GM19455 (cell line): Measurements from ENCODE around the gene ISM2.
"Not testable (repeated sequence)": the region's sequence is repeated elsewhere in the genome, so short reads cannot be mapped to it uniquely, and the experiment has no call there.

Source experiments
- ATAC-seq: cut with Tn5 transposase; IDR thresholded peaks from one replicate; pipeline ENCODE4 v1.9.1; 2021; ENCODE audit not compliant: unreplicated experiment

ISM2 gene

GRCh38 chr14:77498120-77498979 is at the start of gene ISM2:
Gene ISM2, minus strand, starts transcription at chr14:77498816. Its CDS starts 23 bp downstream, at chr14:77498793.
- peak; percentile 75 for ATAC-seq

GRCh38 chr14:77547512-77548180 is 49.0 kb upstream of the ISM2 start:
- no peak for ATAC-seq

- not testable (repeated sequence) for ATAC-seq
Measured at GRCh38 chr14:77545171-77545570, 46.6 kb upstream of the ISM2 start.

GRCh38 chr14:77544571-77544970 is 46.0 kb upstream of the ISM2 start:
- ATAC-seq, result no peak

- no peak for ATAC-seq
Measured at GRCh38 chr14:77543637-77544334, 45.2 kb upstream of the ISM2 start.

GRCh38 chr14:77543240-77543551 is 44.6 kb upstream of the ISM2 start:
- no peak for ATAC-seq

GRCh38 chr14:77542421-77543239 is 44.0 kb upstream of the ISM2 start:
- ATAC-seq, result no peak

- peak; percentile 57 for ATAC-seq
Measured at GRCh38 chr14:77541905-77542304, 43.3 kb upstream of the ISM2 start.

GRCh38 chr14:77536951-77537350 is 38.3 kb upstream of the ISM2 start:
- not testable (repeated sequence) for ATAC-seq

GRCh38 chr14:77531071-77531470 is 32.5 kb upstream of the ISM2 start:
- no peak for ATAC-seq

GRCh38 chr14:77529963-77530362 is 31.3 kb upstream of the ISM2 start:
- no peak for ATAC-seq

GRCh38 chr14:77529213-77529612 is 30.6 kb upstream of the ISM2 start:
- ATAC-seq, result no peak

- not testable (repeated sequence) for ATAC-seq
Measured at GRCh38 chr14:77528701-77529100, 30.1 kb upstream of the ISM2 start.

- ATAC-seq, result no peak
Measured at GRCh38 chr14:77526266-77526665, 27.6 kb upstream of the ISM2 start.

- no peak for ATAC-seq
Measured at GRCh38 chr14:77524536-77524935, 25.9 kb upstream of the ISM2 start.

GRCh38 chr14:77523109-77523508 is 24.5 kb upstream of the ISM2 start:
- no peak for ATAC-seq

- no peak for ATAC-seq
Measured at GRCh38 chr14:77520555-77520954, 21.9 kb upstream of the ISM2 start.

- ATAC-seq, result no peak
Measured at GRCh38 chr14:77516126-77516525, 17.5 kb upstream of the ISM2 start.

GRCh38 chr14:77511486-77512162 is 13.0 kb upstream of the ISM2 start:
- no peak for ATAC-seq

- ATAC-seq, result no peak
Measured at GRCh38 chr14:77509366-77509765, 10.8 kb upstream of the ISM2 start.
